Loucy (cell line): ENCODE results near the gene ANKRD63.

Experiments
- EZH2phosphoT487 ChIP-seq: fragments of 200-600 bp; IDR thresholded peaks from 2 replicates; pipeline ENCODE4 v1.6.1; 2018; ENCODE audit warnings: antibody characterized with exemption, mild to moderate bottlenecking, moderate library complexity, borderline replicate concordance
- TF ChIP-seq, protein P1 (sequence below): fragments of 200-600 bp; sonication (generic); conservative IDR thresholded peaks from 2 replicates; pipeline ENCODE4 v1.5.1; 2014; ENCODE audit warnings: mild to moderate bottlenecking, antibody characterized with exemption, low read length

DNA sequence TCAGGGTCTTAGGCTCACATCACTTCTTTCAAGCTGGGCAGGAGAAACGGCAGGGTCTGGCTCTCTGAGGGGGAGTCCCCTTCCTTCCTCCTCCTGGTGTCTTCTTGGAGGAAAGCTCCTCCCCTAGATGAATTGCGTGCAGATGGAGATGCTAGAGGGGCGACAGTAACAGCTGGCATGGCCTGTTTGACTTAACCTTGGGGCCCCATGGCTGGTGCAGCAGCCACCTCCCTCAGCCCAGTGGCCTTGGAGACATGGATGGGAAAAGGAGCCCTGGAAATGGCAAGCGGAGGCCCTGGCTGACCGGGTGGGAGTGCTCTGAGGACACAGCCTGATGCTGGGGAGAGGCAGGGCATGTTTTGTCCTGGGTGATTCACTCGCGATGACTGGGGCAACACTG lies 23.8 kb downstream of the ANKRD63 start:
- TF ChIP-seq, protein P1, sequence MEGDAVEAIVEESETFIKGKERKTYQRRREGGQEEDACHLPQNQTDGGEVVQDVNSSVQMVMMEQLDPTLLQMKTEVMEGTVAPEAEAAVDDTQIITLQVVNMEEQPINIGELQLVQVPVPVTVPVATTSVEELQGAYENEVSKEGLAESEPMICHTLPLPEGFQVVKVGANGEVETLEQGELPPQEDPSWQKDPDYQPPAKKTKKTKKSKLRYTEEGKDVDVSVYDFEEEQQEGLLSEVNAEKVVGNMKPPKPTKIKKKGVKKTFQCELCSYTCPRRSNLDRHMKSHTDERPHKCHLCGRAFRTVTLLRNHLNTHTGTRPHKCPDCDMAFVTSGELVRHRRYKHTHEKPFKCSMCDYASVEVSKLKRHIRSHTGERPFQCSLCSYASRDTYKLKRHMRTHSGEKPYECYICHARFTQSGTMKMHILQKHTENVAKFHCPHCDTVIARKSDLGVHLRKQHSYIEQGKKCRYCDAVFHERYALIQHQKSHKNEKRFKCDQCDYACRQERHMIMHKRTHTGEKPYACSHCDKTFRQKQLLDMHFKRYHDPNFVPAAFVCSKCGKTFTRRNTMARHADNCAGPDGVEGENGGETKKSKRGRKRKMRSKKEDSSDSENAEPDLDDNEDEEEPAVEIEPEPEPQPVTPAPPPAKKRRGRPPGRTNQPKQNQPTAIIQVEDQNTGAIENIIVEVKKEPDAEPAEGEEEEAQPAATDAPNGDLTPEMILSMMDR = no peak
- no peak for TF ChIP-seq EZH2phosphoT487
